Liver (tissue), 9 donors: ENCODE measurements around the gene NAV2. TPM values are rescaled to one million over a fixed set of nuclear protein-coding genes. Genes with fewer than 3 reads are reported as not detected.

Source experiments
- DNase-seq: peaks from one replicate; pipeline ENCODE4 v3.0.0-alpha.2; 2017; ENCODE audit warnings: low spot score
- H3K27ac ChIP-seq, 2 donors: one replicate each; pipeline ENCODE4 v1.7.0; 2013; ENCODE audit warnings: inconsistent platforms in 2 of 2, low read length in 2 of 2, control low read depth in 1 of 2, low read depth in 1 of 2, mild to moderate bottlenecking in 1 of 2
- H3K27me3 ChIP-seq, 4 donors: one replicate each; pipeline versions ENCODE4 v1.6.1 to v1.7.0; 2013; ENCODE audit warnings: low read length in 3 of 4, inconsistent platforms in 1 of 4, mild to moderate bottlenecking in 1 of 4, moderate library complexity in 1 of 4; ENCODE audit not compliant: control insufficient read depth in 4 of 4, insufficient read depth in 4 of 4
- H3K36me3 ChIP-seq, 4 donors: one replicate each; pipeline versions ENCODE4 v1.6.1 to v1.7.0; 2013; ENCODE audit warnings: low read length in 3 of 4, mild to moderate bottlenecking in 3 of 4, low read depth in 1 of 4, moderate library complexity in 1 of 4; ENCODE audit not compliant: control insufficient read depth in 4 of 4, insufficient read depth in 3 of 4
- H3K4me1 ChIP-seq, 4 donors: one replicate each; pipeline versions ENCODE4 v1.6.1 to v1.7.0; 2013; ENCODE audit warnings: low read length in 3 of 4, mild to moderate bottlenecking in 3 of 4, moderate library complexity in 1 of 4; ENCODE audit not compliant: control insufficient read depth in 4 of 4, insufficient read depth in 4 of 4
- H3K4me3 ChIP-seq, 3 donors: one replicate each; pipeline versions ENCODE4 v1.6.1 to v1.7.0; 2013; ENCODE audit warnings: low read length in 3 of 3, control low read depth in 1 of 3, low read depth in 1 of 3, mild to moderate bottlenecking in 1 of 3
- H3K9ac ChIP-seq, 2 donors: one replicate each; pipeline ENCODE4 v1.7.0; 2013; ENCODE audit warnings: low read length in 2 of 2, mild to moderate bottlenecking in 2 of 2, moderate library complexity in 2 of 2, control low read depth in 1 of 2, low read depth in 1 of 2
- H3K9me3 ChIP-seq, 4 donors: one replicate each; pipeline versions ENCODE4 v1.6.1 to v1.7.0; 2013; ENCODE audit warnings: low read length in 3 of 4; ENCODE audit not compliant: control insufficient read depth in 4 of 4
- FOXA1 ChIP-seq: IDR thresholded peaks from 2 replicates; pipeline ENCODE4 v1.6.1; 2016; ENCODE audit warnings: antibody characterized with exemption
- FOXA2 ChIP-seq: IDR thresholded peaks from 2 replicates; pipeline ENCODE4 v1.6.1; 2016; ENCODE audit warnings: antibody characterized with exemption
- HNF4A ChIP-seq, 2 donors: conservative IDR thresholded peaks; 2 replicates each; pipeline ENCODE4 v1.6.1; 2016; ENCODE audit warnings: antibody characterized with exemption in 2 of 2, mild to moderate bottlenecking in 2 of 2
- HNF4G ChIP-seq: IDR thresholded peaks from 2 replicates; pipeline ENCODE4 v1.6.1; 2016; ENCODE audit warnings: antibody characterized with exemption
- JUND ChIP-seq, 2 donors: IDR thresholded peaks; 2 replicates each; pipeline ENCODE4 v1.6.1; 2016; ENCODE audit warnings: antibody characterized with exemption in 2 of 2
- NR2F2 ChIP-seq: IDR thresholded peaks from 2 replicates; pipeline ENCODE4 v1.6.1; 2016; ENCODE audit warnings: antibody characterized with exemption
- RAD21 ChIP-seq, 2 donors: IDR thresholded peaks; 2 replicates each; pipeline ENCODE4 v1.6.1; 2016; ENCODE audit warnings: antibody characterized with exemption in 2 of 2, mild to moderate bottlenecking in 2 of 2
- RXRA ChIP-seq, 2 donors: IDR thresholded peaks; 2 replicates each; pipeline ENCODE4 v1.6.1; 2017 to 2018; ENCODE audit warnings: antibody characterized with exemption in 2 of 2, mild to moderate bottlenecking in 1 of 2
- TAF1 ChIP-seq: conservative IDR thresholded peaks from 2 replicates; pipeline ENCODE4 v1.6.1; 2016; ENCODE audit warnings: antibody characterized with exemption, mild to moderate bottlenecking
- YY1 ChIP-seq: IDR thresholded peaks from 2 replicates; pipeline ENCODE4 v1.6.1; 2016; ENCODE audit warnings: antibody characterized with exemption, mild to moderate bottlenecking
- ZBTB33 ChIP-seq: IDR thresholded peaks from 2 replicates; pipeline ENCODE4 v1.6.1; 2016; ENCODE audit warnings: antibody characterized with exemption
- WGBS: extraction: QIAGEN DNeasy Blood & Tissue Kit; methylation state at CpG from one replicate; pipeline ENCODE4 v1.1.7; 2013; 5-methylcytosine and 5-hydroxymethylcytosine counted together
- polyA plus RNA-seq, 2 donors: library from polyadenylated mRNA; stranded (reverse) in 1 of 2; unstranded in 1 of 2; fragments of 200-250 nt in 1 of 2; fragments of >200 nt in 1 of 2; fragmentation: Nextera tagmentation in 1 of 2; extraction: Ambion mirVana in 1 of 2; gene quantifications; one replicate each; pipeline versions ENCODE4 v1.2.1 to v1.2.3, GENCODE V29; 2013 to 2015
- total RNA-seq, 2 donors: library from RNA; depleted of rRNA; stranded (reverse); fragments of >200 nt; gene quantifications; one replicate each; pipeline ENCODE4 v1.2.3, GENCODE V29; 2014
- TF ChIP-seq, protein P1 (sequence below): IDR thresholded peaks from 2 replicates; pipeline ENCODE4 v1.6.1; 2016; ENCODE audit warnings: antibody characterized with exemption
- TF ChIP-seq, protein P2 (sequence below): IDR thresholded peaks from 2 replicates; pipeline ENCODE4 v1.6.1; 2016; ENCODE audit warnings: antibody characterized with exemption
- TF ChIP-seq, protein P3 (sequence below): fragments of 150-350 bp; IDR thresholded peaks from 2 replicates; pipeline ENCODE4 v1.5.1; 2017; ENCODE audit warnings: improper control_type of control experiment, low read depth, low read length; ENCODE audit not compliant: missing input control
- TF ChIP-seq, protein P4 (sequence below): IDR thresholded peaks from 2 replicates; pipeline ENCODE4 v1.6.1; 2016; ENCODE audit warnings: antibody characterized with exemption, mild to moderate bottlenecking
- donor health status: healthy.
- donor health status: healthy.
- donor health status: healthy.
- donor health status: healthy.
- donor health status: healthy.

Gene NAV2
- total and polyA plus RNA-seq, 4 donors = 6.3 to 20.5 (median 11.6) TPM

- no peak overlapping the region for H3K4me3 ChIP-seq
- H3K27me3 ChIP-seq = no peaks in the 10 kb centered on the region
- TF ChIP-seq, protein P1, sequence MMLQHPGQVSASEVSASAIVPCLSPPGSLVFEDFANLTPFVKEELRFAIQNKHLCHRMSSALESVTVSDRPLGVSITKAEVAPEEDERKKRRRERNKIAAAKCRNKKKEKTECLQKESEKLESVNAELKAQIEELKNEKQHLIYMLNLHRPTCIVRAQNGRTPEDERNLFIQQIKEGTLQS = no peak
- TF ChIP-seq, protein P2, sequence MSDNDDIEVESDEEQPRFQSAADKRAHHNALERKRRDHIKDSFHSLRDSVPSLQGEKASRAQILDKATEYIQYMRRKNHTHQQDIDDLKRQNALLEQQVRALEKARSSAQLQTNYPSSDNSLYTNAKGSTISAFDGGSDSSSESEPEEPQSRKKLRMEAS = no peak
- TF ChIP-seq FOXA1 (no peak), ZBTB33 (no peak), RAD21 (IDR thresholded peaks at IDR 0.05) (no peak), FOXA2 (no peak)
- TF ChIP-seq, protein P3, sequence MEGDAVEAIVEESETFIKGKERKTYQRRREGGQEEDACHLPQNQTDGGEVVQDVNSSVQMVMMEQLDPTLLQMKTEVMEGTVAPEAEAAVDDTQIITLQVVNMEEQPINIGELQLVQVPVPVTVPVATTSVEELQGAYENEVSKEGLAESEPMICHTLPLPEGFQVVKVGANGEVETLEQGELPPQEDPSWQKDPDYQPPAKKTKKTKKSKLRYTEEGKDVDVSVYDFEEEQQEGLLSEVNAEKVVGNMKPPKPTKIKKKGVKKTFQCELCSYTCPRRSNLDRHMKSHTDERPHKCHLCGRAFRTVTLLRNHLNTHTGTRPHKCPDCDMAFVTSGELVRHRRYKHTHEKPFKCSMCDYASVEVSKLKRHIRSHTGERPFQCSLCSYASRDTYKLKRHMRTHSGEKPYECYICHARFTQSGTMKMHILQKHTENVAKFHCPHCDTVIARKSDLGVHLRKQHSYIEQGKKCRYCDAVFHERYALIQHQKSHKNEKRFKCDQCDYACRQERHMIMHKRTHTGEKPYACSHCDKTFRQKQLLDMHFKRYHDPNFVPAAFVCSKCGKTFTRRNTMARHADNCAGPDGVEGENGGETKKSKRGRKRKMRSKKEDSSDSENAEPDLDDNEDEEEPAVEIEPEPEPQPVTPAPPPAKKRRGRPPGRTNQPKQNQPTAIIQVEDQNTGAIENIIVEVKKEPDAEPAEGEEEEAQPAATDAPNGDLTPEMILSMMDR = no peak
- H3K9me3 ChIP-seq = no peaks in the 10 kb centered on the region
- peaks cover 10 to 54% (median 37%) of the 10 kb centered on the region in 4 donors for H3K4me1 ChIP-seq
- DNase-seq = no peak
- H3K9ac ChIP-seq = no peak overlapping the region
- WGBS = 62% methylated on average over 5 of the region's 5 CpGs
- H3K27ac ChIP-seq = peak overlapping the region; percentile 28 to 51
- H3K36me3 ChIP-seq = no peaks in the 10 kb centered on the region
Measured at GRCh38 chr11:19907008-19907579, 194.5 kb downstream of the NAV2 start.

DNA sequence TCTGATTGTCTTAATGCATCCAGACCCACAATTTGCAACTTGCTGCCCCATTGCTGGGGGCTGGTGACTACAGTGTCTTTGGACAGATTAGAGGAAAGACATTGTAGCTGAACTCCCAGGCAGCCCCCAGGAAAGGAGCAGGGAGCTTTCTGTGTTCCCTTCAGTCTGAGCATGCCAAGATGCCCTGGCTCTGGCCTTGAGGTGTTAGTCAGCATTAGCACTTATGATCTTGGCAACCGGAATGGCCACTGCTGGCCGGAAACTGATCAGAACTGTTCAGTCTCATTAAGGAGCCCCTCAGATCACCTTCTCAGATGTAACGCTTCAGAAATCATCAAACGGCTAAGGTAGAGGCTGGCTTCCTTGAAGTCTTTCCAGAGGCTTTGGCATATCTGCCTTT, 195.2 kb downstream of the NAV2 start:
- Histone ChIP-seq H3K27ac (no peak overlapping the region), H3K4me3 (no peak overlapping the region), H3K9ac (no peak overlapping the region), H3K36me3 (no peaks in the 10 kb centered on the region), H3K4me1 (peaks cover 11 to 62% (median 44%) of the 10 kb centered on the region in 4 donors), H3K9me3 (no peaks in the 10 kb centered on the region), H3K27me3 (no peaks in the 10 kb centered on the region)
- DNase-seq = no peak
- 82% methylated on average over 4 of the region's 4 CpGs for WGBS
- TF ChIP-seq NR2F2 (no peak), RXRA (IDR thresholded peaks at IDR 0.05) (no peak), HNF4A (conservative IDR thresholded peaks at IDR 0.05) (no peak), FOXA1 (no peak), FOXA2 (no peak)

GRCh38 chr11:19910931-19911330, 198.3 kb downstream of the NAV2 start:
- no peaks in the 10 kb centered on the region for H3K36me3 ChIP-seq
- no peak overlapping the region for H3K4me3 ChIP-seq
- H3K9me3 ChIP-seq = no peaks in the 10 kb centered on the region
- WGBS = 40% methylated on average over 1 of the region's 1 CpG
- DNase-seq = no peak
- H3K27ac ChIP-seq = peak overlapping the region; percentile 69 to 76
- H3K4me1 ChIP-seq = peaks cover 14 to 67% (median 53%) of the 10 kb centered on the region in 4 donors
- no peak overlapping the region for H3K9ac ChIP-seq
- no peaks in the 10 kb centered on the region for H3K27me3 ChIP-seq
- TF ChIP-seq, protein P3 = no peak
- TF ChIP-seq, protein P4, sequence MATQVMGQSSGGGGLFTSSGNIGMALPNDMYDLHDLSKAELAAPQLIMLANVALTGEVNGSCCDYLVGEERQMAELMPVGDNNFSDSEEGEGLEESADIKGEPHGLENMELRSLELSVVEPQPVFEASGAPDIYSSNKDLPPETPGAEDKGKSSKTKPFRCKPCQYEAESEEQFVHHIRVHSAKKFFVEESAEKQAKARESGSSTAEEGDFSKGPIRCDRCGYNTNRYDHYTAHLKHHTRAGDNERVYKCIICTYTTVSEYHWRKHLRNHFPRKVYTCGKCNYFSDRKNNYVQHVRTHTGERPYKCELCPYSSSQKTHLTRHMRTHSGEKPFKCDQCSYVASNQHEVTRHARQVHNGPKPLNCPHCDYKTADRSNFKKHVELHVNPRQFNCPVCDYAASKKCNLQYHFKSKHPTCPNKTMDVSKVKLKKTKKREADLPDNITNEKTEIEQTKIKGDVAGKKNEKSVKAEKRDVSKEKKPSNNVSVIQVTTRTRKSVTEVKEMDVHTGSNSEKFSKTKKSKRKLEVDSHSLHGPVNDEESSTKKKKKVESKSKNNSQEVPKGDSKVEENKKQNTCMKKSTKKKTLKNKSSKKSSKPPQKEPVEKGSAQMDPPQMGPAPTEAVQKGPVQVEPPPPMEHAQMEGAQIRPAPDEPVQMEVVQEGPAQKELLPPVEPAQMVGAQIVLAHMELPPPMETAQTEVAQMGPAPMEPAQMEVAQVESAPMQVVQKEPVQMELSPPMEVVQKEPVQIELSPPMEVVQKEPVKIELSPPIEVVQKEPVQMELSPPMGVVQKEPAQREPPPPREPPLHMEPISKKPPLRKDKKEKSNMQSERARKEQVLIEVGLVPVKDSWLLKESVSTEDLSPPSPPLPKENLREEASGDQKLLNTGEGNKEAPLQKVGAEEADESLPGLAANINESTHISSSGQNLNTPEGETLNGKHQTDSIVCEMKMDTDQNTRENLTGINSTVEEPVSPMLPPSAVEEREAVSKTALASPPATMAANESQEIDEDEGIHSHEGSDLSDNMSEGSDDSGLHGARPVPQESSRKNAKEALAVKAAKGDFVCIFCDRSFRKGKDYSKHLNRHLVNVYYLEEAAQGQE = peak; percentile 11
- peak; percentile 34 for TF ChIP-seq ZBTB33
- peak; percentile 33 to 69 for TF ChIP-seq HNF4A (conservative IDR thresholded peaks at IDR 0.05)
- TF ChIP-seq HNF4G = no peak
- peak in 1 of 2 donors; percentile 39 for TF ChIP-seq JUND (IDR thresholded peaks at IDR 0.05)
- TF ChIP-seq YY1 = peak; percentile 41
- no peak for TF ChIP-seq TAF1
